Memory B cell (primary cell): ENCODE results near the gene ZNF71.
"Not testable (repeated sequence)": the region's sequence is repeated elsewhere in the genome, so short reads cannot be mapped to it uniquely, and the experiment has no call there.

Experiments used
- ATAC-seq: fragments of 150-1000 bp; cut with Tn5 transposase; 2 replicates; pipeline ENCODE4 v1.10.0; 2021; ENCODE audit warnings: low read depth, mild to moderate bottlenecking, moderate library complexity
- DNase-seq, 2 donors: peaks; one replicate each; pipeline ENCODE4 v3.0.0; 2022; ENCODE audit warnings: low spot score in 2 of 2
- H3K27ac Mint-ChIP-seq: one replicate; pipeline ENCODE4 v1.8.0; 2022; ENCODE audit warnings: mild to moderate bottlenecking, moderate library complexity, mixed read lengths
- H3K27me3 Mint-ChIP-seq: one replicate; pipeline ENCODE4 v1.8.0; 2022; ENCODE audit warnings: mixed read lengths
- H3K36me3 Mint-ChIP-seq: one replicate; pipeline ENCODE4 v1.8.0; 2022; ENCODE audit warnings: mild to moderate bottlenecking, mixed read lengths
- H3K4me1 Mint-ChIP-seq: one replicate; pipeline ENCODE4 v1.8.0; 2022; ENCODE audit warnings: mixed read lengths
- H3K4me3 Mint-ChIP-seq: one replicate; pipeline ENCODE4 v1.8.0; 2022; ENCODE audit warnings: mild to moderate bottlenecking, moderate library complexity, mixed read lengths
- H3K9me3 Mint-ChIP-seq: one replicate; pipeline ENCODE4 v1.8.0; 2022; ENCODE audit warnings: mixed read lengths

ZNF71 gene

DNA sequence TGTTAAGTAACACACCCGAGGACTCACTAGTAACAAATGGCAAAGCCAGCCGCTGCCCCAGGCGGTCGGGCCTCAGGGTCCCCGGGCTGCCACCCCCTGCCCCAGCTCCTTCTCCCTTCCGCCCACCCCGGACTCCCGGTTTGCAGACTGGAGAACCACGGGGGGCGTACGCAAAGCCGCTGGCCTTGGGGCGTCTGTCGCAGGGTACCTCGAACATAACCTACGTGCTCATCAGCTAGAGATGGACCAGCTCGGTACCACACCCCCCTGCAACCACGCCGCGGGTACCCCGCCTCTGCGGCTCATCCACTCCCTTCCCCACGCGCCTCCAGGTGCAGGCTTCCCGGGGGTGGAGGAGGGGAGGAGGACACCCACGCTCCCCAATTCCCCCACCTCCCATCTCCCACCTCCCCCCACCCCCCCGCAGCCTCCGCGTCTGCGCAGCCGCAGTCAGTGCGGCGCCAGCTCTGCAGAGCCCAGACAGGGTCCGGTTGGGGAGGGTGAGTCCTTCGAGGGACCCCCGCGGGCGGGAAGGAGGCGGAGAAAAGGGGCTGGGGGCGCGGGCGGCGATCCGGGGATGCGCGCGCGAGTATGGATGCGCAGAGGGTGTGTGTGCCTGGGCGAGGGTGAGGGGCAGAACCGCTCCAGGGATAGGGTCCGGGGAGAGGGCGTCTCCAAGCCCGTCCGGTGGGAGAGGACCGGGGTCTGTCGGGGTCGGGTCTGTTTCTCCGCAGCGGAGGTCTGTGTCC, 47.8 kb downstream of the ZNF71 start, which contains the start of gene SMIM17:
Gene SMIM17 (plus strand): TSS at position 449 of the 749 bp plus-strand sequence. CDS start 2,509 bp downstream, outside the sequence.
- Mint-ChIP-seq H3K9me3 (peaks cover 26% of the 10 kb centered on the region), H3K36me3 (peaks cover 10% of the 10 kb centered on the region), H3K27ac (no peak within 1 kb of the TSS), H3K4me3 (no peak within 1 kb of the TSS), H3K27me3 (peaks cover 12% of the 10 kb centered on the region), H3K4me1 (no peaks in the 10 kb centered on the region)
- no peak for ATAC-seq
- DNase-seq = no peak

DNA sequence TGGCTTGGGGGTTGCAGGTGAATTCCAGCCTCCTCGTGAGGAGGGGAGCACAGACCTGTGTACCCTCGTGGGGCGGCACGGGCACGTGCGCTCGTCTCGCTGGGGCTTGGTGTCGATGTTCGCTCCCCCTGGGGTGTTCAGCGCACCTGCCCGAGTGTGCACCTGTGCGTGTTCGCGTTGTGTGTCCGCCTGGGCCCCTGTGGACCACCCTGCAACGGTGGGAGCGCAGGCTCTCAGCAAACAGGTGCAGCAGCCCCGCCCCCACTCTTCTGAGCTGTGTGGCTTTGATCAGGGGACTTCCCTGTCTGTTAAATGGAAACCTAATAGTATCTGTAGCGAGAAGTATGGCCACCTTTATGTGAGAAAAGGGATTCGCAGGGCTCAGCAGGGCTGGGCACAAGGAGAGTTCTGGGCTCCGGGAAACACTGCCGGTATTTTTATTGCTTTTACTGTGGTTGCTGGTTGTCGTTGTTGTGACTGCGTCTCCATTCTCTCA, 48.4 kb downstream of the ZNF71 start:
- Mint-ChIP-seq H3K27me3 (peaks cover 17% of the 10 kb centered on the region), H3K36me3 (peaks cover 14% of the 10 kb centered on the region), H3K27ac (no peak overlapping the region), H3K4me3 (no peak overlapping the region), H3K9me3 (peaks cover 28% of the 10 kb centered on the region), H3K4me1 (no peaks in the 10 kb centered on the region)
- DNase-seq = no peak
- ATAC-seq = no peak

GRCh38 chr19:56654151-56654550, 59.0 kb downstream of the ZNF71 start:
- Mint-ChIP-seq H3K36me3 (peaks cover 6% of the 10 kb centered on the region), H3K27me3 (peaks cover 1% of the 10 kb centered on the region), H3K27ac (no peak overlapping the region), H3K4me3 (no peak overlapping the region), H3K4me1 (no peaks in the 10 kb centered on the region), H3K9me3 (peaks cover 13% of the 10 kb centered on the region)
- ATAC-seq (no peak), DNase-seq (no peak)

- peaks cover 14% of the 10 kb centered on the region for H3K36me3 Mint-ChIP-seq
- DNase-seq (no peak), ATAC-seq (no peak)
- H3K4me3 Mint-ChIP-seq = no peak overlapping the region
- peaks cover 4% of the 10 kb centered on the region for H3K9me3 Mint-ChIP-seq
- no peak overlapping the region for H3K27ac Mint-ChIP-seq
- no peaks in the 10 kb centered on the region for H3K4me1 Mint-ChIP-seq
- H3K27me3 Mint-ChIP-seq = no peaks in the 10 kb centered on the region
Observed at GRCh38 chr19:56660381-56661107, 65.4 kb downstream of the ZNF71 start.

- DNase-seq (no peak), ATAC-seq (no peak)
- H3K36me3 Mint-ChIP-seq = peaks cover 14% of the 10 kb centered on the region
- H3K9me3 Mint-ChIP-seq = peaks cover 3% of the 10 kb centered on the region
- no peak overlapping the region for H3K4me3 Mint-ChIP-seq
- no peaks in the 10 kb centered on the region for H3K27me3 Mint-ChIP-seq
- H3K4me1 Mint-ChIP-seq = no peaks in the 10 kb centered on the region
- H3K27ac Mint-ChIP-seq = no peak overlapping the region
Observed at GRCh38 chr19:56661248-56661647, 66.1 kb downstream of the ZNF71 start.

GRCh38 chr19:56663931-56664500, 68.9 kb downstream of the ZNF71 start:
- no peak for ATAC-seq
- H3K4me1 Mint-ChIP-seq = no peaks in the 10 kb centered on the region
- DNase-seq = no peak

DNA sequence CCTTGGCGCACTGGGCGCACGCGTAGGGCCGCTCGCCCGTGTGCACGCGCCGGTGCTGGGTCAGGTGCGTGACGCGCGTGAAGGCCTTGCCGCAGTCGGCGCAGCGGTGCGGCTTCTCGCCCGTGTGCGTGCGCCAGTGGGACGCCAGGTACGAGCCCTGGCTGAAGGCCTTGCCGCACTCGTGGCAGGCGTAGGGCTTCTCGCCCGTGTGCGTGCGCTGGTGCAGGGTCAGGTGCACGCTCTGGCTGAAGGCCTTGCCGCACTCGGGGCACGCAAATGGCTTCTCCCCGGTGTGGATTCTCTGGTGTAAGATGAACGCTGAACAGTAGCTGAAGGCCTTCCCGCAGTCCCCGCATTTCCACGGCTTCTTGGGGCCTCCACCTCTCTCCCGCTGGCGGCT, 69.4 kb downstream of the ZNF71 start:
- Mint-ChIP-seq H3K36me3 (peaks cover 19% of the 10 kb centered on the region), H3K9me3 (peaks cover 1% of the 10 kb centered on the region), H3K4me3 (no peak overlapping the region), H3K27ac (no peak overlapping the region), H3K4me1 (no peaks in the 10 kb centered on the region), H3K27me3 (no peaks in the 10 kb centered on the region)
- DNase-seq = no peak
- ATAC-seq = no peak

More at GRCh38 chr19:56663931-56664500, 68.9 kb downstream of the ZNF71 start:
- Mint-ChIP-seq H3K9me3 (peaks cover 4% of the 10 kb centered on the region), H3K27ac (no peak overlapping the region), H3K36me3 (peaks cover 19% of the 10 kb centered on the region), H3K27me3 (no peaks in the 10 kb centered on the region), H3K4me3 (no peak overlapping the region)

DNA sequence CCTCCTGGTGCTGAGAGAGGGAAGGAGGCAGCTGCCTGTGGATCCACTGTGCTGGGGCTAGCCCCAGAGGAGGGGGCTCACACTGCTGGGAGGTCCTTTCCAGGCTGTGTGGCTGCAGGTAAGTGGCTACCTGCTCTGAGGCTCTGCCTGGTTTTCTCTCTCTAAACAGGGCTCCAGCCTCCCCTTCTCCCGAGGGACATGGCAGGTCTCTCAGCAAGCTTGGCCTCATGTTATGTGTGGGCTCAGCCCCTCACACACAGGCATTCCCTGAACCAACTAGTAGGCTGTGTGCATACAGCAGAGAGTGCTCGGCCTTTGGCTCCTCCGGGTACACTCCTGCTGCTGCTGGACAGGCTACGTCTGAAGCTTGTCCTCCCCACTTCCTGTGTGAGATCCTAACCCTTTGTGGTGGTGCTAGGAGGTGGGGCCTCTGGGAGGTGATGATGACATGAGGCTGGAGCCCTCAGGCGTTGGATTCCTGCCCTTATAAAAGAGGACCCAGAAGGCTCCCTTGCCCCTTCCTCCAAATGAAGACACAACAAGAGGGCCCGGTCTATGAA, 72.3 kb downstream of the ZNF71 start:
- peaks cover 2% of the 10 kb centered on the region for H3K9me3 Mint-ChIP-seq
- peaks cover 17% of the 10 kb centered on the region for H3K36me3 Mint-ChIP-seq
- H3K4me1 Mint-ChIP-seq = peaks cover 10% of the 10 kb centered on the region
- DNase-seq (no peak), ATAC-seq (no peak)
- no peaks in the 10 kb centered on the region for H3K27me3 Mint-ChIP-seq
- no peak overlapping the region for H3K4me3 Mint-ChIP-seq
- H3K27ac Mint-ChIP-seq = no peak overlapping the region

GRCh38 chr19:56668676-56669075, 73.6 kb downstream of the ZNF71 start:
- ATAC-seq (no peak), DNase-seq (no peak)
- Mint-ChIP-seq H3K36me3 (peaks cover 12% of the 10 kb centered on the region), H3K27me3 (no peaks in the 10 kb centered on the region), H3K4me1 (peaks cover 10% of the 10 kb centered on the region), H3K9me3 (peaks cover 4% of the 10 kb centered on the region), H3K27ac (no peak overlapping the region), H3K4me3 (no peak overlapping the region)

DNA sequence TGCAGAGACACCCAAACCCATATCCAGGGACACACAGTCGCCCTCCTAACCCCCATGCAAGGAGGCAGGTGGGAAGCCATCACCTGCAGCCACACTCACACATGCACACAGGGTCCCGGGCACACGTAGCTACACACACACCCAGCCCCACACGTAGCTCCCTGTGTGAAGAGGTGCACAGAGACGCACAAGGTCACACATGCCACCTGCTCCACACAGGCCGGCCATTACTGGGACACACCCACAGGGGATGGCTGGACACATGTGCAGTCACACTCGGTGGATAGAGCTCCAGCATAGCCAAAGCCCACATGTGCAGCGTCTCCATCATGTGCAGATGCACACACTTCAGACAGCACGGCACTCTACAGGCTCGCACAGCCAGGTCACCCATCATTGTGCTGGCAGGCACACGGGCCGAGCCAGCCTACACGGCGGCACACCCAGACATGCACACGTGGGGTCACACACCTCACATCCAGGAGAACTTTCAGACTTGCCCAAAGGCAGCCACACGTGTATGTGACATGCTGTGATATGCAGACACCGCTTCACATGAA, 75.4 kb downstream of the ZNF71 start:
- H3K36me3 Mint-ChIP-seq = peaks cover 8% of the 10 kb centered on the region
- no peak for DNase-seq
- no peak overlapping the region for H3K27ac Mint-ChIP-seq
- H3K4me1 Mint-ChIP-seq = peaks cover 10% of the 10 kb centered on the region
- H3K4me3 Mint-ChIP-seq = peak overlapping the region; percentile 95
- no peak for ATAC-seq
- H3K27me3 Mint-ChIP-seq = no peaks in the 10 kb centered on the region
- peaks cover 4% of the 10 kb centered on the region for H3K9me3 Mint-ChIP-seq

DNA sequence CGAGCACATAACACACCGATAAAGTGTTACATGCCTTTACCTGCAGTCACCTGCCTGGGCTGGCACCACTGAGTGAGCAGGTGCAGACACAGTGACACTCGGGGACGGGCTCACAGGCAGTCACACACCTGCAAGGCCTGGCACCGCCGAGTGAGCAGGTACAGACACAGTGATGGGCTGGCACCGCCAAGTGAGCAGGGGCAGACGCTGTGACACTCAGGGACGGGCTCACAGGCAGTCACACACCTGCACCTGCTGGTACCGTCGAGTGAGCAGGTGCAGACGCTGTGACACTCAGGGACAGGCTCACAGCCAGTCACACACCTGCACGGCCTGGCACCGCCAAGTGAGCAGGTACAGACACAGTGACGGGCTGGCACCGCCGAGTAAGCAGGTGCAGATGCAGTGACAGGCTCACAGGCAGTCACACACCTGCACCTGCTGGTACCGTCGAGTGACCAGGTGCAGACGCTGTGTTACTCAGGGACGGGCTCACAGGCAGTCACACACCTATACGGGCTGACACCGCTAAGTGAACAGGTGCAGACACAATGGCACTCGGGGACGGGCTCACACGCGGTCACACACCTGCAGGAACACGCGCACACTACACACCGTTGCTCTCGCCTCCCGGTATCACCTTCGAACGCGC, 76.0 kb downstream of the ZNF71 start:
- Mint-ChIP-seq H3K9me3 (peaks cover 4% of the 10 kb centered on the region), H3K4me3 (peak overlapping the region; percentile 95), H3K27ac (peak overlapping the region; percentile 72), H3K4me1 (peaks cover 10% of the 10 kb centered on the region), H3K27me3 (no peaks in the 10 kb centered on the region), H3K36me3 (peaks cover 8% of the 10 kb centered on the region)
- DNase-seq (no peak), ATAC-seq (peak; percentile 39)

DNA sequence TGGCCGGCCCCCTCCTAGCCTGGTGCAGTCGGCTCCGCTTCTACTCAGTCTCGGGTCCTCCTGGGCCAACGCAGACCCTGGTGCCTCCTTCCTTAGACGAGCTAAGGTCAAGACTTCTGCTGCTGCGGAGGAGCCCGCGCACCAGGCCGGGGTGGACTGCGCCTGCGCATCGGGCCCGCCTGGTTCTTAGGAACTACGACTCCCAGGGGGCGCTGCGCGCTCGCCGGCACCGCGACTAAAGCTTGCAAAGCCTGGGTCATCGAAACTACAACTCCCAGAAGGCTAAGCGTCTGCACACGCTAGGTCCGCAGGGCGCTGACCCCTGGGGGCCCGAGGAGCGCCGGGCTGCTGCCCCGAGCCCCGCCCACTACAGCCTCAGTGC, 76.5 kb downstream of the ZNF71 start, which contains the start of gene ZNF835:
Gene ZNF835 (minus strand): TSS at position 145 of the 382 bp plus-strand sequence. CDS start 6,559 bp downstream, outside the sequence.
- H3K27ac Mint-ChIP-seq = peak within 1 kb of the TSS; percentile 72
- H3K36me3 Mint-ChIP-seq = peaks cover 8% of the 10 kb centered on the region
- peaks cover 10% of the 10 kb centered on the region for H3K4me1 Mint-ChIP-seq
- ATAC-seq = peak; percentile 94
- peak within 1 kb of the TSS; percentile 95 for H3K4me3 Mint-ChIP-seq
- peaks cover 4% of the 10 kb centered on the region for H3K9me3 Mint-ChIP-seq
- no peaks in the 10 kb centered on the region for H3K27me3 Mint-ChIP-seq
- DNase-seq = peak; percentile 80 to 84

- H3K27me3 Mint-ChIP-seq, H3K9me3 Mint-ChIP-seq, ATAC-seq, H3K36me3 Mint-ChIP-seq, H3K4me1 Mint-ChIP-seq, H3K4me3 Mint-ChIP-seq, DNase-seq, H3K27ac Mint-ChIP-seq: not testable (repeated sequence)
Observed at GRCh38 chr19:56672610-56673009, 77.5 kb downstream of the ZNF71 start.
